Adrenal gland (tissue), 5 donors: Measurements from ENCODE around the gene CFAP74.

ENCODE experiments used
- CTCF ChIP-seq, 6 experiments: fragments of 450-650 bp in 4 of 6; fragments of 200-600 bp in 2 of 6; sonication (generic) in 1 of 6; IDR thresholded peaks; 1 replicate in 5 of 6; 2 replicates in 1 of 6; pipeline versions ENCODE4 v1.5.1 to v1.8.0; 2016 to 2021; ENCODE audit warnings: antibody characterized with exemption in 6 of 6, mild to moderate bottlenecking in 2 of 6, moderate library complexity in 1 of 6
- POLR2A ChIP-seq, 2 donors: fragments of 450-650 bp; IDR thresholded peaks; one replicate each; pipeline ENCODE4 v1.6.1; 2017; ENCODE audit warnings: antibody characterized with exemption in 2 of 2, mild to moderate bottlenecking in 2 of 2, moderate library complexity in 1 of 2
- donor health status: DM: no; HTN: no; CAD: no.

GRCh38 chr1:1966071-1966740 is 37.4 kb downstream of the CFAP74 start:
- TF ChIP-seq CTCF (IDR thresholded peaks at IDR 0.05) = no peak
- TF ChIP-seq POLR2A (IDR thresholded peaks at IDR 0.05) = no peak
